Peyer's patch (tissue), 4 donors: ENCODE data around the gene GLT6D1.

Experiments used
- CTCF ChIP-seq, 6 experiments: fragments of 450-650 bp in 4 of 6; fragments of 200-600 bp in 2 of 6; sonication (generic) in 1 of 6; IDR thresholded peaks; one replicate each; pipeline ENCODE4 v1.5.1; 2017 to 2019; ENCODE audit warnings: antibody characterized with exemption in 6 of 6, mild to moderate bottlenecking in 3 of 6, moderate library complexity in 1 of 6
- POLR2A ChIP-seq, 2 donors: fragments of 450-650 bp; IDR thresholded peaks; one replicate each; pipeline ENCODE4 v1.5.1; 2017; ENCODE audit warnings: antibody characterized with exemption in 2 of 2, mild to moderate bottlenecking in 2 of 2, moderate library complexity in 2 of 2

- TF ChIP-seq CTCF (IDR thresholded peaks at IDR 0.05) (no peak), POLR2A (IDR thresholded peaks at IDR 0.05) (no peak)
Measured at GRCh38 chr9:135575995-135576631, 63.2 kb downstream of the GLT6D1 start.
